GM12864 (cell line): ENCODE measurements around the gene TPST1.
"Not testable (repeated sequence)": the region's sequence is repeated elsewhere in the genome, so short reads cannot be mapped to it uniquely, and the experiment has no call there.

Source experiments
- DNase-seq: peaks from one replicate; pipeline ENCODE4 v3.0.0-alpha.2; 2011; ENCODE audit warnings: low read depth
- H3K4me3 ChIP-seq: 2 replicates; pipeline ENCODE4 v1.5.1; 2011; ENCODE audit warnings: mild to moderate bottlenecking, low read depth, low read length, control low read depth
- CTCF ChIP-seq: IDR thresholded peaks from 2 replicates; pipeline ENCODE4 v1.5.1; 2011; ENCODE audit warnings: low read depth, mild to moderate bottlenecking, moderate library complexity, low read length, control low read depth, inconsistent platforms; ENCODE audit errors: missing control alignments

Gene TPST1

GRCh38 chr7:66377045-66377444 lies 171.9 kb downstream of the TPST1 start:
- TF ChIP-seq CTCF, result no peak
- DNase-seq, result no peak
- H3K4me3 ChIP-seq, result no peak overlapping the region

- DNase-seq, result no peak
- no peak for TF ChIP-seq CTCF
- no peak overlapping the region for H3K4me3 ChIP-seq
Measured at GRCh38 chr7:66377714-66378113, 172.6 kb downstream of the TPST1 start.

GRCh38 chr7:66379542-66380160 lies 174.5 kb downstream of the TPST1 start:
- no peak for DNase-seq
- no peak for TF ChIP-seq CTCF
- no peak overlapping the region for H3K4me3 ChIP-seq

- TF ChIP-seq CTCF, result no peak
- DNase-seq, result no peak
Measured at GRCh38 chr7:66380272-66380888, 175.2 kb downstream of the TPST1 start.

GRCh38 chr7:66382182-66382923 lies 177.2 kb downstream of the TPST1 start:
- not testable (repeated sequence) for H3K4me3 ChIP-seq, DNase-seq

More at GRCh38 chr7:66380272-66380888, 175.2 kb downstream of the TPST1 start:
- H3K4me3 ChIP-seq, result no peak overlapping the region

GRCh38 chr7:66385191-66385905 lies 180.2 kb downstream of the TPST1 start:
- not testable (repeated sequence) for H3K4me3 ChIP-seq, DNase-seq

- H3K4me3 ChIP-seq, DNase-seq: not testable (repeated sequence)
Measured at GRCh38 chr7:66395128-66395571, 190.0 kb downstream of the TPST1 start.

- DNase-seq, H3K4me3 ChIP-seq: not testable (repeated sequence)
Measured at GRCh38 chr7:66396052-66396451, 190.9 kb downstream of the TPST1 start.

- not testable (repeated sequence) for H3K4me3 ChIP-seq, DNase-seq
Measured at GRCh38 chr7:66398841-66399240, 193.7 kb downstream of the TPST1 start.
